GM21360 (cell line): ENCODE data around the gene TMEM179B.
"Not testable (repeated sequence)": the region's sequence is repeated elsewhere in the genome, so short reads cannot be mapped to it uniquely, and the experiment has no call there.

Source experiments
- ATAC-seq: cut with Tn5 transposase; IDR thresholded peaks from one replicate; pipeline ENCODE4 v1.9.1; 2021; ENCODE audit warnings: mild to moderate bottlenecking, moderate library complexity; ENCODE audit not compliant: unreplicated experiment

Gene TMEM179B

DNA sequence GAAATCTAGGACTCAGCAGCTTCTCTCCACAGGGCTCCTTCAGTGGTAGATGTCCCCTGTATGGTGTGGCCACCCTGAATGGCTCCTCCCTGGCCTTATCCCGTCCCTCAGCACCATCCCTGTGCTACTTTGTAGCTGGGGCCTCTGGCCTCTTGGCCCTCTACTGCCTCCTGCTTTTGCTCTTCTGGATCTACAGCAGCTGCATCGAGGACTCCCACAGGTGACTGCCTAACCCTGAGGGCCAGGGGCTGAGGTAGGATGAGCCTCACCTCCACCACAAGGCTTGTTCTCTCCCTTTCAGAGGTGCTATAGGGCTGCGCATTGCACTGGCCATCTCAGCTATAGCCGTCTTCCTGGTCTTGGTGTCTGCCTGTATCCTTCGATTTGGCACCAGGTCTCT lies 1.8 kb downstream of the TMEM179B start:
- ATAC-seq: no peak

DNA sequence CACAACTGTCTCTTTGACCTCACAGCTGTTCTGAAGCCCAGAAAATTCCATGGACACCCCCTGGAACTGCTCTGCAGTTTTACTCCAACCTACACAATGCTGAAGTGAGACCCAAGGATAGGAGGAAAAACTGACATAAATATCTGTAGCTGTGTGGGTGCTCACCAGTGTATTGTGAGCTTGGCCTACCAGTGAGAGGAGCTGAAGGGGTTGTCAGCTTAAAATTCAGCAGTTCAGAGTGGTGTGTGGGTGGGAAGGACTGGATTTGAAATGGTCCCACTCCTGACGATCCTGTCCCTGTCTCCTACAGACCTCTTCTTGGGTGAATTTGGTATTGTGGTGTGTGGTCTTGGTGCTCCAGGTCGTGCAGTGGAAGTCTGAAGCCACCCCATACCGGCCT lies 2.4 kb downstream of the TMEM179B start:
- no peak for ATAC-seq

DNA sequence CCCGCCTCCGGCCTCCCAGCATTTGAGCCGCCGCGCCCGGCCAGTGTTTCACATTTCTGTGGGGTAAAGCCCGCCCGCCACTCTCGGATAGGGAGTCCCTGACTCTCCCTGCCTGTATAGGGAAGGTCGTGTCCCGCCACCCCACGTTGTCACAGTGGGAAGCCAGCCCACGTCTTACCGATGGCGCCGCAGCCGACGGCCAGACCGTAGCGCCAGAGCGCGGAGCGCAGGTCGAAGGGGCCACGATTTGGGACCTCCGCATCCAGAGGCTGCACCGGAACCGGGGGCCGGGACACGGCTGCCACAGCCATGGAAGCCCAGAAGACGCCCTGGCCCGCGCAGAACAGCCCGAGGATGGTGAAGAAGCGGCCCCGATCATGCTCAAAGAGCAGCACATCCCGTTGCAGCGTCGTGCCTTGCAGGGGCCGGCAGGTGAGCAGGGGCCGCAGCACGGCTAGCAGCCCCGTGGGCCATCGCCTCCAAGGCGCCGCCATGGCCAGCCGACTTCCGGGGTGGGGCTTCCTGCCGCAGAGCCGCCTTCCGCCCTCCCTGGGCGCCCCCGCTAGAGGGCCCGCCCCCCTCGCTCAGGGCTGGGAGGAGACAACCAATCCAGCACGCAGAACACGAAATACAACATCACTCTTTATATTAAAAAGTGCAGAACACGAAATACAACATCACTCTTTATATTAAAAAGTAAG lies 4.4 kb downstream of the TMEM179B start, which contains the start of gene TMEM223:
TSS of gene TMEM223 (minus strand) at position 506 of the 701 bp plus-strand sequence. CDS start at position 494, 12 bp downstream.
- peak; percentile 58 for ATAC-seq

DNA sequence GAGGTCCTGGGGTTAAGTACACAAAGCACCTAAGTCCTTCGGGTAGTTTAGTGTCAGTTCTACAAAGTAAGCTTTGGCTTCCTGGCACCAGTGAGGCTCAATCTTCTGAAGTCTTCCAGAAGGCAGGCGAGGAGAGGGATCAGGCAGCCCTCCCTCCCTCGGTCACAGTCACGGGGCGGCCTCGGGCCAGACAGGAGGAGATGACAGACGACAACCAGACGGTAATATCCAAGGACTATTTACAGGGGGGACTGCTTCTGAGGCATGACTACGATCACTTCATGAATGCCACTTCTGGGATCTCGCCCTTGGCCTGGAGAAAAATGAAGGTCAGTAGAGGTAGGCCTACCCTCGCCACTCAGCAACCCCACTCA lies 5.0 kb downstream of the TMEM179B start:
- no peak for ATAC-seq

DNA sequence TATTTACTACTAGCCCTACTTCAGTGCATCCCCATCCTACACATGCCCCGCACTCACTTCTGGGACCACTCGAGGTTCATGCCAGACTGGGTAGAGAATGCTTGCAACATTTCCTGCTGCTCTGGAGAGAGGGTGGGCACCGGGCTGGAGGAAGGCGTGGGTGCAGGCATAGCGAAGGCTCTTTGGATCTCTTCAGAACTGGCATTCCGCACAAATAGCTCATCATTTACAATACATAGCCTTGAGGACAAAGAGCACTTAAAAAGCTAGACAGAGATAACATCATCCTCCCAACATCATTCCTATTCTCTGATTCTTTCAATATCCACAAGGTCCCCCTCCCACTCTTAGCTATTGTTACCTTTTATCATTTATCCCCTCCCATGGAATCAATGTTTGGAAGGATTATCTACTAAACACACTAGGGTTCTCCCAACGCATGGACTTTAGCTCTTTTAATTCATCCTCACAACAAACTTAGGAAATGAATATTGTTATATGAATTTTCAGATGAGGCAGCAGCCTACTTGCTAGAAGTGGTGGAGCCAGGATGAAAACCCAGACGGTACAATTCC lies 7.1 kb downstream of the TMEM179B start:
- no peak for ATAC-seq

DNA sequence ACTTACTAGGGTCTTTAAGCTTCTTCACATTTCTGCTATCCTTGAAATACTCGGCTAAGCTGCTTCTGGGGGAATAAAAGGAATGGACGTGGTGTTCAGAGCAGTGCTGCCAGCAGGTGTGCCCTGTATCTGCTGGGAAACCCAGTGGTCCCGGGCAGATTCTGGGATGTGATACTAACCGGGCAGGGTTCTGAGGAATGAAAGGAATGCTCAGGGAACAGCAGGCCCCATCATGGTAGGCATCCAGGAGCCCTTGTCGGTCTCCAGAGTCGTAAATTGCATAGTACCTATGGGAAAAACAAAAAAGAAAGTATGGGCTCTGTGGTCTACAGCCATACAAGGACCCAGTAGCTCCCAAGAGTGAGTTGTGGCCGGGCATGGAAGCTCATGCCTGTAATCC lies 9.1 kb downstream of the TMEM179B start:
- no peak for ATAC-seq

DNA sequence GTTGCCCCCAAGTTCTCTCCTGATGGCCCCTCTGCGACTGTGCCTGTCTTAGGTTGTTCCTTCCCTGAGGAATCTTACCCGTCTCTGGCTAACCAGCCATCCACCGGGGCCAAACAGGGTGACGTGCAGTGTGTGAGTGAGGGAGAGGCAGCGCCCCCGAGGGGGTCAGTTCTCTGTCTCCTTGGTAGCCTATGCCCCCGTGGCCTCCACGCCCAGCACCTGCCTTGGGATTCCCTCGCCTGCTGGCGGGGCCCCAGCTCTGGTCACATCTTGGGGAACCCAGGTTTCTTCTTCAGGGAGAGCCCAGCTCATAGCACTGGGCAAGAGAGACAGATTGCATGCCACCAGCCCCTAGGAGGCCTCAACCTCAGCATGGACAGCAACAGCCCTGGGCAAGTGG lies 12.3 kb downstream of the TMEM179B start:
- no peak for ATAC-seq

DNA sequence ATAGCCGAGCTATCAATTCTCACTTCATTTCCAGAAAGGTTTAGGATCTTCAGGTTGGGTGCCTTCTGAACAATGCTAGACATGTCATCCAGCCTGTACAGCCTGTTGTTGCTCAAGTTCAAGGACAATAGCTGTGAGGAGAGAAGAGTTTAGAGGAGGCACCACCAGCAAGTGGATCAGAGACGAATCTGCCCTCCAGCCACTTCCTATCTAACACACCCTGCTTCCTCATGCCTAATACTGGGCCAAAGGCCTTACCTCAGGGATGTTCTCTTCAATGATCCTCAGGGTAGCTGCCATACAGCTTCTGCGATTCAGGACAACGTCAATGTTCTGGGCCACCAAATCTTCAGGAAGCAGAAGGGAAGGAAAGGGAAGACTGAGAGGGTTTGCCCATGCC lies 13.9 kb downstream of the TMEM179B start:
- ATAC-seq: no peak

DNA sequence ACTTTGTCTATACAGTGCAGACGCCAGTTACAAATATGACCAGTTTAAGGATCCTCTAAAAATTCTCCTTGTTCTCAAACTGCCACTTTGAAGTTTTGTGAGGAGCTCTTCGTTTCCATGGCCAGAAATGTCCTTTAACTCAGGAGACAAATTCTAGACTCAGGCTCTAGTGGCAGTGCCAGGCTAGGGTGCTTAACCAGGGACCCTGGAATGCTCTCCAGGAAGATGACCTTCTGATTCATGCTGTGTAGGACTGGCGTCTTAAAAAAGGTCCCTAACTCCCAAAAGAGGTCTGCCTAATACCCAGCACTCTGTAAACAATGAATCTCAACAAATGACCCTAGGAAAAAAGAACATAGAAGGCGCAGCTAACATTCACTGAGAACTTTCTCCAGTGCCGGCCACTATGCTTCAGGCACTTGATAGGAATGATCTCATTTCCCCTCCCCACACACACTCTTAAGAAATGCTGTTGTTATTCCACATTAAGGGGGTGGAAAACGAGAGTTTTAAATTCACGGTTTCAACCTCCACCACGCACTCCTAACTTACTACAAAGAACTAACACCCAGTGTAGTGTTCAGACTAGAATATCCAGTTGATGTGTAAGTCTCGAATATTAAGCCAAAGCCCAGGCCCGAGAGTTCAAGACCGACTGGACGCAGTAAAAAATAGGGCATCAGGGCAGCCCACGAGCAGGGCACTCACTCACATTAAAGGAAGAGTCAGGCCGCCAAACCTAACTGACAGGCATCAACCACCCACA lies 17.3 kb downstream of the TMEM179B start:
- ATAC-seq: peak; percentile 8

DNA sequence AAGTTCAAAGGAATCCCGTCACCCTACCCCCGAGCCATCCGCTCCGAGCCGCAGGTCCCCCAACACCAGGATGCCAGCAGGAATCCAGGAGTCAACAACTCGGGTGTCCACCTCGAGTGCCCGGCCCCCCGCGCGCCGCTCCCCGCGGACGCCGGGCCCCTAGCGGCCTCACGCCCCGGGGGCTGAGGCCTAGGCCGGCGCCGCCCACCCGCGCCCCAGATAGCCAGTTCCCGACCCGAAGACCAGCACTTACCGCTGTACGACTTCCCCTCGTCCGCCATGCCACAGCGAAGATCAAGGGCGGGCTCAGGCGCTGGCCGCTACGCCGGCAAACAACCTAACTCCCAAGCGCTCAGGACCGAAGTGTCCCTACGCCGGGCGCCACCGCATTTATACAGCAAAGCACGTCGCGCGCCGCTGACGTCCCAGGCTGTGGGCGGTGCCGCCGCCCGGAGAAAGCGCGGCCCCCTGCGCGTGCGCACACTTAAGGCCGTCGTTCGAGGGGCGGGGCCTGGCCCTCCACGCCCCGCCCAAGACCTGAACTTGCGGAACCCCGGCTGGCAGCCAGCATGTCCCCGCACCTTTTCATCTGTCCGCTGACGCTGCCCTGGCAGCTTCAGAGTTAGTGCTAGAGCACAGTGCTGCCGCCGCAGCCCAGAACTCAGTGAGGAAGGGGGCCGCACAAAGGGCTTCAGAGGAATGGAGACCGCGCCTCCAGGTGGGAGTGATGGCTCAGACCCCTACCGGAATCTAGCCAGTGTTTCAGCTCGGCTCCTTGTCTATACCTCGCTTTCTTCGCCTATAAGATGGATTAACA lies 18.1 kb downstream of the TMEM179B start, which contains the start of gene NXF1:
TSS of gene NXF1 (minus strand) at position 365 of the 817 bp plus-strand sequence. CDS start at position 281, 84 bp downstream.
- peak; percentile 78 for ATAC-seq

DNA sequence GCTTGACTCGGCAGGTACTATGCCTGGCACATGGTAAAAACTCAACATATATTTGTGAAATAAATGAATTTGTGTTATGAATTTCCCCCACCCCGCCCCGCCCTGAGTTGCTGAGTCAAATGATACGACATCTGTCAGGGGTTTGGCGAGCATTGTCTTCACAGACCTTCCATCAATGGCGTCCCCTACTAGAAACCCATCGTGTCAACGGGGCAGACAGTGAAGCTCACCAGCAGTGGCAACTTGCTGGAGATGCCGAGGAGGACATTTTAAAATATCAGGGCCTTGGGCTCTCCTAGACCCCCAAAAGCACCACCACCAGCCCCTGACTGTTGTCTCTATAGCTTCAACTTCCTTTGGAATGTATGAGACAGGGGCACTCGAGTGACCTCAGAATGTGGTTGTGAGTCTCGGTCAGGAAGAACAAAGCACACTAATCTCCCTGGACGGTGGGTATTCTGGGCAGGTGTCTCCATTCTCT lies 18.8 kb downstream of the TMEM179B start:
- no peak for ATAC-seq

DNA sequence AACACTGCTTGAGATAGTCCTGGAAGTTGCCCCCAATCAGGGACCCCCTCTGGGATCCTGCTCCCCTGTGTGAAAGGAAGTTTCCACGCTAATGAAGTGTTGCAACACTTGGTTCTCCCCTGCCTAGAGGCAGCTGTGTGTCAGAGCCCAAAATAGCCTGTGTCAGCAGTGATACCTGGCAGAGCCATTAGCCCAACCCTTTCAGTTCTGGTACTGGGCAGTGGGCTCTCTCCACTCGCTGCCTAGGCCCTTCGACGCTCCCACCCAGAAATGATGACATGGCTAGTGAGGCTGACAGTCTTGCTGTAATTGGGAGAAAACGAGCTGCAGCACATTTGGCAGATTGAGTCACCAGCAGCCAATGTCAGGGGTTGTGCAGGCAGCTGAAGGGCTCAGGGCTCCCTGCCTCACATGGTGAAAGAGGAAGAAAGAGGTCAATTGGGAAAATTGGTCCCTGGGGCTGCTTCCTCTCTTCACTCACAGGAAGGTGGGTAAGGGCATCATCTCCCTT lies 19.5 kb downstream of the TMEM179B start:
- ATAC-seq: no peak

DNA sequence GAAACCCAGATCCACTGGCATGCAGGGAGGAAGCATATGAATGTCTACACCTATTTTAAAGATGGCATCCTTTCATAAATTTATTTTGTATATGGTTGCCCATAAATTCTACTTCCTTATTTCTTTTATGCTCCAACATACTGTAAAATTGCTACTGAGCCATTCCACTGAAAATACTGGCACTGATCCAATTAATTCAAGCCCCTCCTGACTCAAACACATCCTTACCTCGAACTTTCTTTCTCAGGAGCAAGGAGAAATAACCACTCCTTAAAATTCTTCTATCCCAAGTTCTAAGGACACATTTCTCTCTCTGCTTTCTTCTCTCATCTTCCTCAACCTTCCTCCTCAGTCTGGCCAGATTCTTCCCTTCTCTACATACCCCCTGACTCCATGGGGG lies 23.5 kb downstream of the TMEM179B start:
- no peak for ATAC-seq

DNA sequence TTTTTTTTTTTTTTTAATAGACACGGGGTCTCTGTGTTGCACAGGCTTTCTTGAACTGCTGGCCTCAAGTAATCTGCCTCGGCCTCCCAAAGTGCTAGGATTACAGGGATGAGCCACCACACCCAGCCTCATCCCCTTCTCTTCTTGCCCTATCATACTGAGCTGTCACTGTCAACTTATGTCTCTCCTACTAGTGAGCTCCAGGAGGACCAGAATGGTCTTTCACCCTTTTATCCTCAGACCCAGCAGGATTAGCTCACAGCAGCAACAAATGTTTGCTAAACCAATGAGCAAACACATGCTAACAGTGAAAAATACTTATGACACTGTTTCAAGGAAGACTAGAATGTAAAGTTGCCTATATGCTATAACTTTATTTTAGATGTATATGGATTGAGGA lies 24.5 kb downstream of the TMEM179B start:
- no peak for ATAC-seq

DNA sequence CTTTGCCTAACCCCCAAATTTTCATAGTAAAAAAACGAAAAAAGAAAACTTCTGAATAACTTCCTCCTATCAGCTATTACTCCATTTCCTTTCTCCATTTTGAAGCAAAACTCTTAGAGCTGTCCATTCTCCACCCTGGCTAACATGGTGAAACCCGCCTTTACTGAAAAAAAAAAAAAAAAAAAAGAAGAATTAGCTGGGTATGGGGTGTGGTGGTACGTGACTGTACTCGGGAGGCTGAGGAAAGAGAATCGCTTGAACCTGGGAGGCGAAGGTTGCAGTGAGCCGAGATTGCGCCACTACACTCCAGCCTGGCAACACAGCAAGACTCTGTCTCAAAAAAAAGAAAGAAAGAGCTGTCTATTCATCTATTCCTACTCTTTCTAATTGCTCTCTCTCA lies 29.4 kb downstream of the TMEM179B start:
- no peak for ATAC-seq

DNA sequence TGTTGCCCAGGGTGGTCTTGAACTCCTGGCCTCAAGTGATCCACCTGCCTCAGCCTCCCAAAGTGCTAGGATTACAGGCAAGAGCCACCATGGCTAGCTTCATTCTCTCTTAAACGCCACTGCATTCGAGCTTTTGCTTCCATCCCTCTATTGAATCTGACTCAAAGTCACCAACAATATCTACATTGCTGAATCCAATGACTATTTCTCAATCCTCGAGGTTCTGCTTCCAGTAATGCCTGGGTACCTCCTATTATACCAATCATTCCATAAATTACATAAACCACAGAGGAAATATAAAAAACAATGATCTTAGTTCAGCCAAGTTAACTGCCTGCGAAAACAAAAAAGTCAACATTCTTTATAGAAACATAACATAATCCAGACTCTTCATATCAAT lies 29.9 kb downstream of the TMEM179B start:
- ATAC-seq: no peak

DNA sequence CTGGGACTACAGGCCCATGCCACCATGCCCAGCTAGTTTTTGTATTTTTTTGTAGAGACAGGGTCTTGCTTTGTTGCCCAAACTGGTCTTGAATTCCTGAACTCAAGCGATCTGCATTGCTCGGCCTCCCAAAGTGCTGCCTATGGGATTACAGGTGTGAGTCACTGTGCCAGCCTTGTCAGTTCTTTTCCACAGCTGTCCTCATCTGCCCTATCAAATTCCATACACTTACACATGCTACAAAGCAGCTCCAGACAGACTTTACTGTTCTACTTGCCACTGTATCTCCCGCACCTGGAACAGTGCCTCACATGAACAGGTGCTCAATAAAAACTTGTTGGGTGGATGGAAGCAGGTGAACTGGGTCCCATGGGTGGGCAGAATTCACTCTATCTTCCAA lies 36.5 kb downstream of the TMEM179B start:
- ATAC-seq: no peak

DNA sequence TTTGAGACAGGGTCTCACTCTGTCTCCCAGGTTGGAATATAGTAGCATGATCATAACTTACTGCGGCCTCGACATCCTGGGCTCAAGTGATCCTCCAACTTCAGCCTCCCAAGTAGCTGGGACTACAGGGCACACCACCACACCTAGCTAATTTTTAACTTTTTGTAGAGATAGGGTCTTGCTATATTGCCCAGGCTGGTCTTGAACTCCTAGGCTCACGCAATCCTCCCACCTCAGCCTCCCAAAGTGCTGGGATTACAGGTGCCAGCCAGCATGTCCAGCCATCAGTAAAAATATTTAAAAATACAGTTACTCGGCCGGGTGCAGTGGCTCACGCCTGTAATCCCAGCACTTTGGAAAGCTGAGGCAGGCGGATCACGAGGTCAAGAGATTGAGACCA lies 40.9 kb downstream of the TMEM179B start:
- ATAC-seq: not testable (repeated sequence)

DNA sequence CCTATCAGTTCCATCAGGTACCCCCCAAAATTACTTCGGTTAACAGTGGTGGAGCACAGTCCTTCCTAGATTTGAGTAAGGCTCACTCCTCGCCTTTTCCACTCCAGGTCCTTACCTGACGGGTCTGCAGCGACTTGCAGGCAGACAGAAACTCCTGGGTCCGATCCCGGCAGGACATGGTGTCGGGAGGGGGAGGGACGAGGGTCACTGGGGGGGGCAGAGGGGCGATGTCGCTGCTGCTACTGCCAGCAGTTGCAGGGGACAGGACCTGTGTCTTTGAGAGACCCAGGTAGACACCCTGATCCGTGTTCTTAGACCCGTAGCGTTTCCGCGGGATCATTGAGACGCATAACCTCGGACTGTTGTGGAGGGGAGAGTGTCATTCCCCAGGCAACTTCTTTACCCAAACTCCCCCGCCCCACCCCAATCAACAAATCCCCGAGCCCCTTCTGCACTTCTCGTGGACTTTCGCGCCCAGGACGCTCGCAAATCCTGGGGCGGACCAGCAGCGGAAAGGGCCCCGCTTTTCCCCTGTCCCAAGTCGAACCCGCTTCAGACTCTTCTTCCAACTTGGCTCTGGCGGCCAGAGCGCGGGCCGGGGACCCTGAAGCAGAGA lies 43.8 kb downstream of the TMEM179B start:
- no peak for ATAC-seq
